ENCODE data around the gene SPRED1.
"Not testable (repeated sequence)": the region's sequence is repeated elsewhere in the genome, so short reads cannot be mapped to it uniquely, and the experiment has no call there.

Gene SPRED1

GRCh38 chr15:38274135-38274534 lies 21.5 kb downstream of the SPRED1 start:
- DNase-seq (ENCODE audit: extremely low read depth in 1 of 2, low read depth in 1 of 2), result no peak

DNA sequence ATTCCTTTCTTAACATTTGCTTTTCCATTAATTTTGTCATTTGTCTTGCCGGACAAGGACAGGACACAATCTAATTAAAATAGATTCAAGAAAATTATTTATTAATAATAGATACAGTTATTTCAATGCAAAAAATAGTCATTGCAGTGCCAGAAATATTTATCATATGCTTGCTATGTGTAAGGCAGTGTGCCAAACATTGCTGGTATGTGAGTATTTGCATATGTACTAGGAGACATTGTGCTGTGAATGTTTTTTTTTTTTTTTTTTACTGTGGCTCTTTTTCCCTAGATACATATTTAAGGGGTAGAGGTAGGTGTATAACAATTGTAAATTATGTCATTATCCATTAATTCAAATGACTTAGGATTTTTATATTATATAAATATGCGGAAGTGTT lies 23.3 kb downstream of the SPRED1 start:
- DNase-seq (ENCODE audit: extremely low read depth in 1 of 2, low read depth in 1 of 2), result no peak

- not testable (repeated sequence) for DNase-seq (ENCODE audit: extremely low read depth in 1 of 2, low read depth in 1 of 2)
Observed at GRCh38 chr15:38277281-38277680, 24.6 kb downstream of the SPRED1 start.

DNA sequence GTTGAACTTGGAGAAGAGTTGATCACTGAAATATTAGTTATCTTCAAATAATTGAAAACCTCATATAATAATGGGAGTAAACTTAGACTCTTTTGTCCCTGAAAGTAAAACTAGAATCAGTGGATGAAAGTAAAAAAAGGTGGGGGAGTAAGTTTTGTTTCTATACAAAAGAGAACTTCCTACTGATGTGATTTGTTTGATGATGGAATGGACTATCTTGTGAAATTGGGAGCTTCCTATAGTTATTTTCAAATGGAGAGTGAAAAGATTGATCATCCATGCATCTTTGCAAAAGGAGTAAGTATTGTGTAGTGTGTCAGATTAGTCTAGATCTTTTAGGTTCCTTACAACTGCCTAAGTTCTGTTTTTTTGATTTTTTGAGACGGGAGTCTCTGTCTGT lies 28.4 kb downstream of the SPRED1 start:
- no peak for DNase-seq (ENCODE audit: extremely low read depth in 1 of 2, low read depth in 1 of 2)

DNA sequence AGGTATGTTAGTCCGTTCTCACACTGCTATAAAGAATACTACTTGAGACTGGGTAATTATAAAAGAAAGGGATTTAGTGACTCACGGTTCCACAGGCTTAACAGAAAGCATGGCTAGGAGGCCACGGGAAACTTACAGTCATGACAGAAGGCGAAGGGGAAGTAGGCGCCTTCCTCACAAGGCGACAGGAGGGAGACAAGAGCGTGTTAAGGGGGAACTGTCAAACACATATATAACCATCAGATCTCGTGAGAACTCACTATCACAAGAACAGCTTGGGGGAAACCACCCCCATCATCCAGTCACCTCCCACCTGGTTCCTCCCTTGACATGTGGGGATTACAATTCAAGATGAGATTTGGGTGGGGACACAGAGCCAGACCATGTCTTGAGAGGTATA lies 30.4 kb downstream of the SPRED1 start:
- DNase-seq (ENCODE audit: extremely low read depth in 1 of 2, low read depth in 1 of 2), result no peak

GRCh38 chr15:38285456-38285855 lies 32.8 kb downstream of the SPRED1 start:
- no peak for DNase-seq (ENCODE audit: extremely low read depth in 1 of 2, low read depth in 1 of 2)

DNA sequence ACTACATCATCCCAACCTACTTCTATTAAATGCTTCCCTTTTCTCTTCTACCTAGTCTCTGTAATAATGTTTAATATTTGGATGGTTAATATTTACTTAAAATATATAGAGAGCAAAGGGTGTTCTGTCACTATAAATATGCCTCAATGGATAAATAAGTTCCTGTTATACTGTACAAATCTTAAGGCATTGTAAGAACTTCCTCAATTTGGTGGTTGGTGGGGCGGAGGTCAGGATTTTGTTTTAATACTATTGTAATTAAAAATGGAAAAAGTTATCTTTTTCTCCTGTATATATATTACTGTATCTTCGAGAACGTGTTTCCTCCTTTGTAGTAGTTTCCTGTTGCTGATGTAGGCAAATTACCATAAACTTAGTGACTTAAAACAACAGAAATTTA lies 41.5 kb downstream of the SPRED1 start:
- no peak for DNase-seq (ENCODE audit: extremely low read depth in 1 of 2, low read depth in 1 of 2)

GRCh38 chr15:38297623-38298388 lies 45.2 kb downstream of the SPRED1 start:
- DNase-seq (ENCODE audit: extremely low read depth in 1 of 2, low read depth in 1 of 2), result no peak

DNA sequence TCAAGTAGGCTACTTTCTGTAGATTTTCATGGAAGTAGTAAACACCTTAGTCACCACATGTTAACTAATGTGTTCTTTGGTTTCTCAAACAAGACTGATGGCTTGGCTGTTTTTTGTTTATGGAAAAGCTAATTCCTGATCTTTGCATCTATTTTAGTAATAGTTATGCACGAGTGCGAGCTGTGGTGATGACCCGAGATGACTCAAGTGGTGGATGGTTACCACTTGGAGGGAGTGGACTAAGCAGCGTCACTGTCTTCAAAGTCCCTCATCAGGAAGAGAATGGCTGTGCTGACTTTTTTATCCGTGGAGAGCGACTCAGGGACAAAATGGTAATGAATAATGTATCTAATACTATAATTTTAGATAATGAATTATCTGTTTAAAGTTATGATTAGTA lies 46.6 kb downstream of the SPRED1 start:
- no peak for DNase-seq (ENCODE audit: extremely low read depth in 1 of 2, low read depth in 1 of 2)

DNA sequence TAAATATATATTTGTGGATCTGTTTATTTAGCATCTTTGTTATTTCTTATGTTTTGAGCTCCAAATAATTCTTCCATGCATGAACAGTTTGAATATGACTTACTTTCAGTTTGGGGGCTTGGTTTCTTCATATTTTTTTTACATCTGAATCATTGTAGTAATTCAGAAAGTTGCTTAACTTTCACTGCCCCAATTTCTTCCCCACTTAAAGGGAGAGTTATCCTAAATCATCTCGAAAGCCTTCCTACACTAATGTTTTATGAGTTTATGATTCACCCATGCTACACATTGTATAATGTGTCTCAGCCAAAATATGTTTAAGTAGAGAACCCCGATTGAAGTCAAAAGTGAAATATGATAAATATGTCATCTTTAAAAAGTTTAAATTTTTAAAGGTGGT lies 47.8 kb downstream of the SPRED1 start:
- DNase-seq (ENCODE audit: extremely low read depth in 1 of 2, low read depth in 1 of 2), result no peak

DNA sequence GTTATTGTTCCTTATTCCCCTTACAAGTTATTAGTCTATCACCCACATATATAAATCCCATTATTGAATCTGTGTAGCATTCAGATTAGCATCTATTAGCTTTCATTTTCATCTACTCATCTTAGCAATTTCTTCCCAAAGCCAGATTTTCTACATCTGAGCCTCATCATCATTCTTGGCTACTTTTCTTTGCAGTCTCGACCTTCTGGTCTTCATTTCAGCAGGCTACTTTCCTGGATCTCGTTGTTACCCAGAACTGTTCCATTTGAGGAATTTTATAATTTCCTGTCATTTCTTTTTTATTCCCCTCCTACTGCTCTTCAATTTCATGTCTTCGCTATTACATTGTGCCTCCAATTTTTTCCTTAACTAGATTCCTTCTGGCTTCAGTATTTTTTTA lies 51.8 kb downstream of the SPRED1 start:
- DNase-seq (ENCODE audit: extremely low read depth in 1 of 2, low read depth in 1 of 2), result no peak

DNA sequence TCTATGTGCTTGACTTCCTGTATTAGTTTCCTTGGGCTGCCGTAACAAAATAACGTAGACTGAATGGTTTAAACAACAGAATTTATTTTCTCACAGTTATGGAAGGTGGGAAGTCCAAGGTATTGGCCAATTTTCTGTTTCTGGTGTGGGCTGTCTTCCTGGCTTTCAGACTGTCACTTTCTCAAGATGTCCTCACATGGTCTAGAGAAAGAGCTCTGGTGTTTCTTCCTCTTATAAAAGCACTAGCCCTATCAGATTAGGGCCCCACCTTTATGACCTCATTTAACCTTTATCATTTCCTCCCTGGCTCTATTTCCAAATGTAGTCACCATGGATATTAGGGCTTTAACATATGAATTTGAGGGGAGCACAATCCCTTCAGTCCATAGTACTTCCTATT lies 54.6 kb downstream of the SPRED1 start:
- no peak for DNase-seq (ENCODE audit: extremely low read depth in 1 of 2, low read depth in 1 of 2)

- DNase-seq (ENCODE audit: extremely low read depth in 1 of 2, low read depth in 1 of 2), result no peak
Observed at GRCh38 chr15:38307861-38308641, 55.4 kb downstream of the SPRED1 start.

DNA sequence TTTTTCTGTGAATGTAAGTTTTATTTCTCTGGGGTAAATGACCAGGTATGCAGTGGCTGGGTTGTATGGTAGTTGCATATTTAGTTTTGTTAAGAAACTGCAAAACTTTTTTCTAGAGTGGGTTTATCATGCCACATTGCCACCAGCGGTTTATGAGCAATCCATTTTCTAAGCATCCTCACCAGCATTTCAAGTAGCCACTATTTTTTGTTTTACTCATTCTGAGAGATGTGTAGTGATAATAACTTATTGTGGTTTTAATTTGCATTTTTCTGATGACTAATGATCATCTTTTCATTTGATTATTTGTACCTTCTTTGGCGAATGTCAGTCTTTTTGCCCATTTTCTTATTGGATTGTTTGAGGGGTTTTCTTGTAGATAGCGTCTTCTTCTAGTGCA lies 56.2 kb downstream of the SPRED1 start:
- DNase-seq (ENCODE audit: extremely low read depth in 1 of 2, low read depth in 1 of 2), result no peak

DNA sequence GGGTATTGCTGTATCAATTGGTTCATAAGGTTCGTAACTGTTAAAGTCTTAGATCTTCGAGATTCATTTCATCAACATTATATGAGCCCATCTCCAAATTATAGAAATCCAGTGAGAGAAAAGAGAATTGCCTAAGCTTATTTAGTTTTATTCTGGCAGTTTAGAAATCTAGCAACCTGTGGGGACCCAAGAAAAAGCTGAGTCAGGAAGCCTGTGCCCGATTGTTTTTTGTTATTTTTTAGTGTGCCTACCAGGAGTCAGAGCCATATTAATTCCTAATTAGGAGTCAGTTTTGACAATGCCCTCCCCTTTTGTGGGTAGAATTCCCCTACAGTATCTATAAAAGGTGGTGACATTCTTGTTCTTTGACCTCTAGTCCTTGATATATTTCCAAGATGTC lies 59.6 kb downstream of the SPRED1 start:
- no peak for DNase-seq (ENCODE audit: extremely low read depth in 1 of 2, low read depth in 1 of 2)

DNA sequence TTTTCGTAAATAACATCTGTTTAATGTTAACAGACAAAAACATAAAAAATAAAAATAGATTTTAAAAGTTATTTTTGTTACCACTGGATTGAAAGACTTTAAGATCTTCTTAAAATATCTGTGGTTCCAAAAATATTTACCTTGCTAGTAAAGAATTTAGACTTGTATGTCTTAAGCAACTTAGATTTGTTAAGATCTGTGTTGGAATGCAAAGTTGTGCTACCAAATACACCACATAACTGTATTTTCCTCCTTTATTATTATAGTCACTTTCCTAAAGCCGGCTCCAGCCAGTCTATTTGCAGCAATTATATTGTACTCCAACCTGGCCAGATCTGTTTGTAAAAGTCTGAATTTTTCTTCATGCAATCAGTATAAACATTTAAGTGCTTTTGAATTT lies 63.7 kb downstream of the SPRED1 start:
- DNase-seq (ENCODE audit: extremely low read depth in 1 of 2, low read depth in 1 of 2), result no peak

- no peak for DNase-seq (ENCODE audit: extremely low read depth in 1 of 2, low read depth in 1 of 2)
Observed at GRCh38 chr15:38320181-38320580, 67.5 kb downstream of the SPRED1 start.

DNA sequence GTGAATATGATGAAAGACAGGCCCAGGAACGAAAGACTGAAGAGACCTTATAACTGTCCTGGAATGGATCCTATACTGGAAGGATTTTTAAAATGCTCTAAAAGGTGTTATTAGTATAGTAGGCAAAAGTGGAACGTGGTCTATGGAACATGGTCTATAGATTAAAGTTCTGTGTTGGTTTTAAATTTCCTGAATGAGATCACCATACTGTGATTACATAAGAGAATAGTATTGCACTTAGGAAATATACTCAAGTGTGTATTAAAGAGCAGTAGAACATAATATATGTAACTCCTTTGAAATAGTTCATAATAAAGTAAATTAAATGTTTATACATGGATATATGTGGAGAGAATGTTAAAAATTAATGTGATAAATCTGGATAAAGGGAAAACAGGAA lies 68.2 kb downstream of the SPRED1 start:
- DNase-seq (ENCODE audit: extremely low read depth in 1 of 2, low read depth in 1 of 2), result no peak

DNA sequence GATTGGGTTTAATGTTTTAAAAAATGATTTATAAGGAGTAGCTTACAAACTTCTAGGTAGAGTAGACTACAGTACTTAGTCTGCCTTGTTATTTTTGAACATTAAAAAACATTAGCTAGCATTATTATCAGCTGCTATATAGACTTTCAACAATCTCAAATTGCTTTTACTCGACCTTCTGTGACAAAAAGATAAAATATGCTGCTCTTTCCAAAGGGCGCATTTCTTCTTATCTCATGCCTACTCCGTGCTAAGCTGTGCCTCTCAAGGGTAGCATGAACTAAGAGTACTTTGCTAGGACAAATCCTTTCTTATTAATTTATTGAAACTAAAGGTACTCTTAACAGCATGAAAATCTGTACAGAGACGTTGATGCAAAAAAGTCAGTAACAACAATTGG lies 71.3 kb downstream of the SPRED1 start:
- no peak for DNase-seq (ENCODE audit: extremely low read depth in 1 of 2, low read depth in 1 of 2)

- no peak for DNase-seq (ENCODE audit: extremely low read depth in 1 of 2, low read depth in 1 of 2)
Observed at GRCh38 chr15:38324939-38325647, 72.5 kb downstream of the SPRED1 start.

- DNase-seq (ENCODE audit: extremely low read depth in 1 of 2, low read depth in 1 of 2), result no peak
Observed at GRCh38 chr15:38325648-38325990, 73.0 kb downstream of the SPRED1 start.

GRCh38 chr15:38332711-38333110 lies 80.1 kb downstream of the SPRED1 start:
- no peak for DNase-seq (ENCODE audit: extremely low read depth in 1 of 2, low read depth in 1 of 2)

Data from activated CD8-positive, alpha-beta memory T cell treated with anti-CD3 and anti-CD28 coated beads for 1 hour (primary cell).